Cardiac fibroblast (primary cell): ENCODE results near the gene ACAP1.

Source experiments
- DNase-seq, 2 donors: peaks; one replicate each; pipeline versions ENCODE4 v3.0.0 to v3.0.0-alpha.2; 2010; ENCODE audit warnings: low read depth in 2 of 2
- H3K4me3 ChIP-seq, 2 donors: replicated peaks in 1 of 2; 1 replicate in 1 of 2; 2 replicates in 1 of 2; pipeline ENCODE4 v1.5.1; 2011; ENCODE audit warnings: low read depth in 2 of 2, low read length in 2 of 2, mild to moderate bottlenecking in 2 of 2, moderate library complexity in 1 of 2
- CTCF ChIP-seq: IDR thresholded peaks from one replicate; pipeline ENCODE4 v1.5.1; 2011; ENCODE audit warnings: low read depth, mild to moderate bottlenecking, low read length, inconsistent platforms

The ACAP1 gene

DNA sequence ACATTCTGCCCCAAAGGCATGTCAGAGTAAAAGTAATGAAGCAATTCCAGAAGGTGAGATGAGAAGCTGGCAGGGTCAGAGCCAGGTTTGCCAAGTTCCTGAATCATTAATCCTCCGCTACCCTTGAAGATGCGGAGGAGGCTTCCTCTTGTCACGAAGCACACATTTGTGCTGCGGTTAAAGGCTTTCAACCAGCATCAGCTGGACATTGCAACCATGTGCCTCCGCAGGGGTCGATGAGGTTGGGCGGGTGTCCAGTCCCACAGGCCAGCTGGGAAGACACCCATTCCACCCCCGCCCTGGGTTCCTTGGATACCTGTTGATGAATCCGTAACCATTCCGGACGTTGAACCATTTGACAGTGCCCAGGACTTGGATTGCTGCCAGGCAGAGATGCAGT is 43.2 kb upstream of the ACAP1 start:
- H3K4me3 ChIP-seq: no peak overlapping the region
- TF ChIP-seq CTCF: no peak
- DNase-seq: peak; percentile 31 to 43

DNA sequence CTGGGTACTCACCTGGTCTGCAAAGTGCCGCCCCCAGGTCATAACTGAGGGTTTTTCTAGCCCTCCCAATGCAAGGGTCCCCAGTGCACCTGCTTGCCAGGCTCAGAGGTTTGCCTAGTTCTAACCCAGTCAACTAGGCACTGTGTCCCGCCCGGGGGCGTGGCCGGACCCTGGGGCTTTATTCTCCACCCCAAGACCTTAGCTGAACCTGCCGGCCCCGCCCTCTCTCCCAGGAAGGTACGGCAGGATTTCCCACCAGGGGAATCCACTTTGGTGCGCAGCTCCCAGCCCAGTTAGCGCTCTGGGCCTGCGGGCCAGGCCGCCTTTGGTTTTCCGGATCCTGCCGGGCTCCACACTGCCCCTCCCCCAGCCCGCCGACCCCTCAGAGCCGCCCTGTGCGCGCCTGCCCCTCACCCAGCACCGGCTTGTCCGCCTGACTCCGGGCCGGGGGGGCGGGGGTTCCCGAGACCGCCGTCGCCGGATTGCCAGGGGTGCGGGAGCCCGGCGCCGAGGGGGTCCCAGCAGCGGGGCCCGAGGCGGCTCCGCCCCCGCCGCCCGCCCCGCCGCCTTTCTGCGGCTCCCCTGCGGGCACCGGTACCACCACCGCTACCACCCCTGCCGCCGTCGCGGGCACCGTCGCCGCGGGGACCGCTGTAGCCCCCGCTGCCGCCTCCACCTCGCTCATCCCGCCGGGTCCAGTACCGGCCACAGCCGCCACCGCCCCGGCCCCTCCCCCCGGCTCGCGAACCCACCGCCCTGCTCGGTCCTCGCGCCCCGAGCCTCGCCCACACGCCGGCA is 42.3 kb upstream of the ACAP1 start:
- no peak overlapping the region for H3K4me3 ChIP-seq
- no peak for DNase-seq
- no peak for TF ChIP-seq CTCF

GRCh38 chr17:7294614-7295153 is 41.6 kb upstream of the ACAP1 start, which contains the start of gene YBX2:
YBX2 (minus strand) TSS chr17:7294639; CDS start chr17:7294500, 139 bp downstream.
- H3K4me3 ChIP-seq: no peak within 1 kb of the TSS
- no peak for TF ChIP-seq CTCF
- DNase-seq: no peak

GRCh38 chr17:7295230-7296180 is 40.8 kb upstream of the ACAP1 start:
- H3K4me3 ChIP-seq: no peak overlapping the region
- TF ChIP-seq CTCF: no peak
- no peak for DNase-seq

DNA sequence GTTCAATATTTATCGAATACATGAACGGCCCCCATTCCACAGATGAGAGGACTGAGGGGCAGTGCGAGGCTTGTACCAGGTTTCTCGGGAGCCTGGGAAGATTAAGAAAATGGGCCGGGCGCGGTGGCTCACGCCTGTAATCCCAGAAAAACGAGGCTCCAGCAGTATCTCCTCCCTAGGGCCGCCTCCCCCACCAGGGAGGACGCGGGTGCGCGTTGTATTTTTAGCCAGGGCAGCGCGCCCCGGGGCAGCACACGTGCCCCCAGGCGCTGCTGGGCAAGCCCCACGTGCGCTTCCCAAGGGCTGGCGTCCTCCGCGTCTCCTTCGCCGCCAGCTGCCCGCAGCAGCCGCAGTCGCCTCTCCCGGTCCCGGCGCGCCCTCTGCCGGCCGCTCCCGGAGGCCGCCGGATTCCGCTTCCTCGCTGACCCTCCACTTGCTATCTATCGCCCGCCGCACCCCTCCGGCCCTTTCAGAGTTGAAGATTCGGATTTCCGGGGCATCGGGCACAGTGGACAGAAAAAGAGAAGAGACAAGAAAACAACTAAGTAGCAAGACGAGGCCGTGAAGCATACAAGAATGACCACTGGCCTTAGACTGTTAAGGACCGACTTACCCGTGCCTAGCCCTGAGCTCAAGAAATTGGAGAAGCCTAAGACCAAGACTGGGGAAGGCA is 40.0 kb upstream of the ACAP1 start:
- peak; percentile 80 to 87 for DNase-seq
- peak overlapping the region in 1 of 2 donors; percentile 30 for H3K4me3 ChIP-seq
- peak; percentile 60 for TF ChIP-seq CTCF

DNA sequence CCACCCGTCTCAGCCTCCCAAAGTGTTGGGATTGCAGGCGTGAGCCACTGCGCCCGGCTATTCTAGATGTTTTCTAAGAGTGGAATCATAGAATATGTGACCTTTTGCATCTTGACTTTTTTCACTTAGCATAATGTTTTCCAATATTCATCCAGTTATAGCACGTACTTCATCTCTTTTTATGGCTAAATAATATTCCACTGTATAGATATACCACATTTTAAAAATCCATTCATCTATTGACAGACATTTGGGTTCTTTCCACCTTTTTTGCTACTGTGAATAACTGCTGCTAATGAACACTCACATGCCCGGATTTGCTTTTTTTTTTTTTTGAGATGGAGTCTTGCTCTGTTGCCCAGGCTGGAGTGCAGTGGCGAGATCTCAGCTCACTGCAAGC is 32.1 kb upstream of the ACAP1 start:
- TF ChIP-seq CTCF: no peak
- DNase-seq: no peak
- no peak overlapping the region for H3K4me3 ChIP-seq
